Activated CD4-positive, alpha-beta T cell treated with anti-CD3 and anti-CD28 coated beads for 1 hour (primary cell): Measurements from ENCODE around the gene TSPAN31.
"Not testable (repeated sequence)": the region's sequence is repeated elsewhere in the genome, so short reads cannot be mapped to it uniquely, and the experiment has no call there.

Experiments used
- DNase-seq: peaks from one replicate; pipeline ENCODE4 v3.0.0-alpha.2; 2020

TSPAN31 gene, protein sequence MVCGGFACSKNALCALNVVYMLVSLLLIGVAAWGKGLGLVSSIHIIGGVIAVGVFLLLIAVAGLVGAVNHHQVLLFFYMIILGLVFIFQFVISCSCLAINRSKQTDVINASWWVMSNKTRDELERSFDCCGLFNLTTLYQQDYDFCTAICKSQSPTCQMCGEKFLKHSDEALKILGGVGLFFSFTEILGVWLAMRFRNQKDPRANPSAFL

DNA sequence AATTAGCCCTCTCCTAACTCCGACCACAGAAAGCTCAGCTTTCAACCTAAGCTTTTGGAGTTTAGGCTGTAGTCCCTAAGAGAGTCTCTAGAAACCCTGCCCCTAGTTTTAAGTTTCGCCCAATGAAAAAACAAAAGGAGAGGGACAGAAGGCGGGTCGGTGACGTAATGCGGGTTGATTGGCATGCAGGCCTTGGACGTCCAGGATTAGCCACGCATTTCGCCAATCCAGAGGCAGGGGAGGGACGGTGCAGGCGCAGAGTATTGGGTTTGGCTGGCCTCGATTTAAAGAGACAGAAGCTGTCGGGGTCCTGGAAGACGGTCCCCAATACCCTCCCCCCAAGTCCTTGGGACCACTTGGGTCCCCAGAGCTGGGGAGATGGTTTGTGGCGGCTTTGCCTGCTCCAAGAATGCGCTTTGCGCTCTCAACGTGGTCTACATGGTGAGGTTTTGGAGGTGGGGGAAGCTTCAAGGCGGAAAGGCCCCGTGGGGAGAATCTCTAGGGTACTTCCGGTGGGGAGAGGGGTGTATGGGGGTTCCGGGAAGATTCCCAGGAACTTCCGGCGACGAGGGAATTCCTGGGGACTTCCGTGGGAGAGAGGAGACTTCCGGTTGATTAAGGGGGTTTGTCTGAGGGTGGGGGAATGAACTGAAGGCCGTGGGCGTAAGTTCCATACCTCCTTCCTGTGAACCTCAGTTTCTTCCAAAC lies at the start of gene TSPAN31:
TSPAN31 (plus strand) TSS at position 263 of the 708 bp plus-strand sequence; CDS start at position 379, 116 bp downstream.
- DNase-seq, result peak; percentile 90

DNA sequence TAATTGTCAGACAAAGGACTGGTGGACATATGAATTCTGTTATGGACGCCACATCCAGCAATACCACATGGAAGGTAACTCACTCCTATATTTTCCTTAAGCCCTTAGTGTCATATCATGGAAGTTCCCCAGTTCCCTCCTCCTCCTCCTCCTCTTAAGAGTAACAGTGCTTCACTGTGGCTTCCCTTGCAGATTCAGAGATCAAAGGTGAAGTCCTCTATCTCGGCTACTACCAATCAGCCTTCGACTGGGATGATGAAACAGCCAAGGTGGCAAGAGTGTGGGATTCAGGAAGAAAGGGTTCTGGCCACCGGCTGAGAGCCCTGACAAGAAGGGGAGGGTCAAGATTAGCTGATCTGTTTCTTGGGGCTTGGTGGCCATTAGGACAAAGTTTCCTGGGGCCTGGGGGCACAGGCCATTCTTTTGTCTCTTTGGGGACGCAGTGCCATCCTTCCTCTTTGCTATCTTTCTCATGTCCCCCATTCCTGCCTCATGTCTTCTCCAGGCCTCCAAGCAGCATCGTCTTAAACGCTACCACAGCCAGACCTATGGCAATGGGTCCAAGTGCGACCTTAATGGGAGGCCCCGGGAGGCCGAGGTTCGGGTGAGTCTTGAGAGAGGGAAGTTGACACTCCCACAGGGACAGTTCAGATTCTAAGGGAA lies 48.9 kb upstream of the TSPAN31 start:
- DNase-seq, result no peak

DNA sequence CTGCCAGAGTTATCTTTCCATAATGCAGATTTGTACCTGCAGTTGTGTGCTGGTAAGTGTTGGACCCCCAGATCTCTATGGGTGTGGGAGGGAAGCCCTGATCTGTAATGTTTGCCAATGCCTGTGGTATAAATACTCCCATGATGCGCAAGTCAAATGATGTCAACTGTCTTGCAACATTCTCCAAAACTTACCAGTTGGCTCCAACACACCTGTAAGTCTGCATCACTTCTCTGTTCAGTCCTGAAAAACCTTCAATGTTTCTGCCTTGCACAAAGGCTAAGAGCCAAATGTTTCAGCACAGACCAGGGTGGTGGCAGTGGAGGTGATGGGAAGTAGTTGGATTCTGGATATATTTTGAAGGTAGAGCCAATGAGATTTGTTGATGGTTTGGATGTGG lies 47.8 kb upstream of the TSPAN31 start:
- DNase-seq, result no peak

DNA sequence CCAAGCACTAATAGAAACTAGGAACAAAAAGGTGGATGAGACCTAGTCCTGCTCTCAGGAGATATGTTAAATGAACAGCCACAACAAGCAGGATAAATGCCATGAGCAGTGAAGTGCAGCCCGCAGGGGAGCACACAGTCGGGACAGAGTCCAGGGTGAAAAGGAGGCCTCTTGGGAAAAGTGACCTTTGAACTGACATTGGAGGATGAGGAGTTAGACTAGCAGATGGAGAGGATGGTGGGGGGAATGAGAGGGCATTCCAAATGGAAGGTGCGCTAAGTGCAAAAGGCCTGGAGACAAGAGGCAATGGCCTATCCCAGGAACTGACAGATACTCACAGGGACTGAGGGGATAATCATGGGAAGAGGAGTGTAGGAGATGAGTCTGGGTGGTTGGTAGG lies 46.4 kb upstream of the TSPAN31 start:
- no peak for DNase-seq

DNA sequence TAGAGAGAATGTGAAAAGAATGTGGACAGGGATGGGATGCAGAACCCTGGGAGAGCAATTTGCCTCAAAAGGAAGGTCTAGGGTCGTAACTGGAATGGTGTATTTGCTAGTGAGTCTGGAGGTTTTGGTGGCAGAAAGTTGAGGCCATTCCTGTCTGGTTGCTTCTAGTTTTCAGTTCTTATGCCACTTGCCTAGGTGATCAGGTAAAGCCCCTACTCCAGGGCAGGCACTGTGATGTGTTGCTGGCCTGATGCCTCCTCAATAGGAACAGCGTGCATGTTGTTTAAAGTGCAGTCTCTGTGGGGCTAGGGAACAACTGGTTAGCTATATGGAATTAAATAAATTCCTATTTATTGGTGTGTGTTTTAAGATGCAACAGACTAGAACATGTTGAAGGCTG lies 44.5 kb upstream of the TSPAN31 start:
- no peak for DNase-seq

DNA sequence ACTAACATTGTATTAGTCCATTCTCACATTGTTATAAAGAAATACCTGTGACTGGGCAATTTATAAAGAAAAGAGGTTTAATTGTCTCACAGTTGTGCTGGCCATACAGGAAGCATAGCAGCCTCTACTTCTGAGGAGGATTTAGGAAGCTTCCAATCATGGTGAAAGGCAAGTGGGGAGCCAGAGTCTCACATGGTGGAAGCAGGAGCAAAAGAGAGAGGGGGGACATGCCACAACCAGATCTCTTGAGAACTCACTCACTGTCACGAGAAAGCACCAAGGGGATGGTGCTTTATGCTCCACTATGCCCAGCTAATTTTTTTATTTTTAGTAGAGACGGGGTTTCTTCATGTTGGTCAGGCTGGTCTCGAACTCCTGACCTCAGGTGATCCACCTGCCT lies 37.6 kb upstream of the TSPAN31 start:
- DNase-seq, result no peak

DNA sequence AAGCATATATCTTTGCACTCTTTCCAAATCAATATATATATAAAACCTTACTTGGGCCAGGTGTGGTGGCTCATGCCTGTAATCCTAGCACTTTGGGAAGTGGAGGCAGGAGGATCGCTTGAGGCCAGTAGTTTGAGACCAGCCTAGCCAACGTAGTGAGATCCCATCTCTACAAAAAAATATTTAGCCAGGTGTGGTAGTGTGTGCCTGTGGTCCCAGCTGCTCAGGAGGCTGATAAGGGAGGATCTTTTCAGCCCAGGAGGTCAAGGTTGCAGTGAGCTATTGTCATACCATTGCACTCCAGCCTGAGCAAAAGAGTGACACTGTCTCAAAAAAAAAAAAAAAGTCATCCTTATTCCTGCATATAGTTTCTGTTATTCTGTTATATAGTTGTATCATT lies 36.5 kb upstream of the TSPAN31 start:
- DNase-seq, result no peak

DNA sequence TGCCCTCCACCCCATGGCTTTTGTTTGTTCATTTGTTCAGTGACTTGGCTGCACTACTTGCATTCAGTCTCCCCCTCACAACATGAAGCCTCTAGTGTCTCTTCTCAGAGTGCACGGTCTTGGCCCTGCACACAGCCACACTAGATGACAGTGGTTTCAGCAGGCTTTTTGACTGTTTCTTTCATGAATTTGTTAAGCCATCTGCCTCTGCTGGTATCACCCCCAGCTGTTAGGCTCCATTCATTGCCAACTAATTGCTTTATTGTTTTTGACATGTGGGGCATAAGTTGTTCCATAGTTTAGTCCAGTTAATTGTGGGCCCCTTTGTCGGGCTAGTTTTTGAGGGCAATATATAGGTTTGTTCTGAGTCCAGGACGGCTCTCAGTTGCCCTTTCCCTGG lies 32.1 kb upstream of the TSPAN31 start:
- DNase-seq, result no peak

DNA sequence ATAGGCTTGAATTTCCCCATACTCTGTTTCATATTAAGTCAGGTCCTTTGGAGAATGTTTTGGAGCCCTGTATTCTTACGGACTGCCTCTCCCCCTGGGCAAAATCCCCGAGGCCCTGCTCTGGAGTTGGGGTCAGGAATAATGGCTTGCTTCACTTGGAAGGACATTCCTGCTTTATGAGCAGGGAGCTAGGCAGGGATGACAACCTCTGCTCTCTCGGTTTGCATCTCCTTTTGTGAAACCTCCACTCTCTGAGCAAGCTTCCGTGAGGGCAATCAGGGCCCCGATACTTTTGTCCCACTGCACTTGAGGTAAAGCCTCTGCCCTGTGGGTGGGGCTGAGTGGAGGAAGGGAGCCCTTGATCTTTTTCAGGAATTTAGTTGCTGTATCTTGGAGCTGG lies 31.6 kb upstream of the TSPAN31 start:
- DNase-seq, result no peak

DNA sequence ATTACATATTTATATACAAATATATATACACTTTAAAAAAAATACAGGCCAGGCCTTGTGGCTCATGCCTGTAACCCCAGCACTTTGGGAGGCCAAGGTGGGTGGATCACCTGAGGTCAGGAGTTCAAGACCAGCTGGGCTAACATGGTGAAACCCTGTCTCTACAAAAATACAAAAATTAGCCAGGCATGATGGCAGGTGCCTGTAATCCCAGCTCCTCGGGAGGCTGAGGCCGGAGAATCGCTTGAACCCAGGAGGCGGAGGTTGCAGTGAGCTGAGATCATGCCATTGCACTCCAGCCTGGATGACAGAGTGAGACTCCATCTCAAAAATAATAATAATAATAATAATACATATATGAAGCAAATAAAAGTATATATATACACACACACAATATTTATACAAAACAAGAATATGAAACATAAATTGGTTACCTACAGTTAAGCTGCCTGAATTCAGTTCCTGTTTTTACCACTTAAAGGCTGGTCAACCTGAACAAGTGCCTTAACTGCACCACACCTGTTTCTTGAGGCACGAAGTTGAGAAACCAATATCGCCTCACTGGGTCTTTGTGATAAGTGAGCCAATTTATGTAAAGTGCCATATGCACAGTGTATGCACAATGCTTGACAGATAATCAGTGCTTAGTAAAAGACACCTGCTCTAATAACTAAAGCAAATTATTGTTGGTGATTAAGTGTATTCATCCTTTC lies 29.6 kb upstream of the TSPAN31 start:
- DNase-seq, result not testable (repeated sequence)

DNA sequence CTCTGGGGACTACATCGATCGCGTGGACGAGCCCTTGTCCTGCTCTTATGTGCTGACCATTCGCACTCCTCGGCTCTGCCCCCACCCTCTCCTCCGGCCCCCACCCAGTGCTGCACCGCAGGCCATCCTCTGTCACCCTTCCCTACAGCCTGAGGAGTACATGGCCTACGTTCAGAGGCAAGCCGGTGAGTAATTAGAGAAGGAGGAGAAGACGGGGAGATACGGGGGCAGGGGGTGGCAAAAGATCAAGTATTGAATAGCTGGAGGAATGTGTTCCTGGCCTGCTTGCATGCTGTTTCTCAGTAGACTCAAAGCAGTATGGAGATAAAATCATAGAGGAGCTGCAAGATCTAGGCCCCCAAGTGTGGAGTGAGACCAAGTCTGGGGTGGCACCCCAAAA lies 29.1 kb upstream of the TSPAN31 start:
- no peak for DNase-seq

DNA sequence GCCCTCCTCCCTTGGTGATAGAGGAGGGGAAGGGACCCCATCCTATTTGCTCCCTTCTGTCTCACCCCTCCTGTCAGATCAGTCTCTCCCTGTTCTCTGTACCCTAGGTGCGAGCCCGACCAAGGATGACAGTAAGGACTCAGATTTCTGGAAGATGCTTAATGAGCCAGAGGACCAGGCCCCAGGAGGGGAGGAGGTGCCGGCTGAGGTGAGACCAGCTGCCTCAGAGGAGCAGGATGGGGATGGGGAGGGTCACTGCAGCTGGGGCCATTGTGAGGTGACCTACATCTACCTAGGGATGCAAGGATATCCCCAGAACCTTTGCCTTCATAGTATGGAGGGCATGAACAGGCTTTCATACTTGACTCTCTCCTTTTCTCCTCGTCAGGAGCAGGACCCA lies 28.5 kb upstream of the TSPAN31 start:
- no peak for DNase-seq

DNA sequence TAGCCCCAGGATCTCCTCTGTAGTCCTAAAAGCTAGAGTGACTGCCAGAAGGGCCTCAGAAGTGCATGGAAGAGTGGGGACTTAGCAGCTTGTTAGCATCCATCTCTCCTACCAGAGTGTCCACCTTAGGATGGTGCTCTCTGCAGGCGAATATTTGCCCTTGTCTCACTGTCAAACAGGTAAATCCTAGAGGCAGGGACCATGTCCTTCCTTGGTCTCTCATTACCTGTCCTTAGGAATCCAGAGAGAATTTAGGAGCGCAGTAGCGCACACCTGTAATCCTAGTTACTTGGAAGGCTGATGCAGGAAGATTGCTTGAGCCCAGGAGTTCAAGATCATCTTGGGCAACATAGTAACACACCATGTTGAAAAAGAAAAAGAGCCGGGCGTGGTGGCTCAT lies 27.7 kb upstream of the TSPAN31 start:
- no peak for DNase-seq

DNA sequence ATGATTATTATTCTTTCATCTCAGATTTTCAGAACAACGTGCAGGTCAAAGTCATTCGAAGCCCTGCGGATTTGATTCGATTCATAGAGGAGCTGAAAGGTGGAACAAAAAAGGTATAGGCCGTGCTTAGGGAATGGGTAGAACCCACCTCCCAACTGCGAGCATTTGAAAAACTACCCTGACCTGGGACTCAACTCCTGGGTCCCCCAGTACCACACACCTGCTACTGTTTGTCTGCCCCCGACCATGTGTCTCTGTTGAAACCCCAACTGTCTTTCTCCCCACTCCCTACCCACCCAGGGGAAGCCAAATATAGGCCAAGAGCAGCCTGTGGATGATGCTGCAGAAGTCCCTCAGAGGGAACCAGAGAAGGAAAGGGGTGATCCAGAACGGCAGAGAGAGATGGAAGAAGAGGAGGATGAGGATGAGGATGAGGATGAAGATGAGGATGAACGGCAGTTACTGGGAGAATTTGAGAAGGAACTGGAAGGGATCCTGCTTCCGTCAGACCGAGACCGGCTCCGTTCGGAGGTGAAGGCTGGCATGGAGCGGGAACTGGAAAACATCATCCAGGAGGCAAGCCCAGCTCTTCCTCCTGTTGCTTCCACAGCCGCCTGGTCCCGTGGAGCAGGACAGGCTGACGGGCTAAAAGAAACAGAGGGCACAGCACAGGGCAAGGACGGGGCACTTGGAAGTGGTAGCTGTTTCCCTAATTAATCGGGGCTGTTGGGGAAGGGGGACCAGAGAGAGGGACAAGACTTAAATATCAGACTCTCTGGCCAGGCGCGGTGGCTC lies 26.8 kb upstream of the TSPAN31 start:
- no peak for DNase-seq

DNA sequence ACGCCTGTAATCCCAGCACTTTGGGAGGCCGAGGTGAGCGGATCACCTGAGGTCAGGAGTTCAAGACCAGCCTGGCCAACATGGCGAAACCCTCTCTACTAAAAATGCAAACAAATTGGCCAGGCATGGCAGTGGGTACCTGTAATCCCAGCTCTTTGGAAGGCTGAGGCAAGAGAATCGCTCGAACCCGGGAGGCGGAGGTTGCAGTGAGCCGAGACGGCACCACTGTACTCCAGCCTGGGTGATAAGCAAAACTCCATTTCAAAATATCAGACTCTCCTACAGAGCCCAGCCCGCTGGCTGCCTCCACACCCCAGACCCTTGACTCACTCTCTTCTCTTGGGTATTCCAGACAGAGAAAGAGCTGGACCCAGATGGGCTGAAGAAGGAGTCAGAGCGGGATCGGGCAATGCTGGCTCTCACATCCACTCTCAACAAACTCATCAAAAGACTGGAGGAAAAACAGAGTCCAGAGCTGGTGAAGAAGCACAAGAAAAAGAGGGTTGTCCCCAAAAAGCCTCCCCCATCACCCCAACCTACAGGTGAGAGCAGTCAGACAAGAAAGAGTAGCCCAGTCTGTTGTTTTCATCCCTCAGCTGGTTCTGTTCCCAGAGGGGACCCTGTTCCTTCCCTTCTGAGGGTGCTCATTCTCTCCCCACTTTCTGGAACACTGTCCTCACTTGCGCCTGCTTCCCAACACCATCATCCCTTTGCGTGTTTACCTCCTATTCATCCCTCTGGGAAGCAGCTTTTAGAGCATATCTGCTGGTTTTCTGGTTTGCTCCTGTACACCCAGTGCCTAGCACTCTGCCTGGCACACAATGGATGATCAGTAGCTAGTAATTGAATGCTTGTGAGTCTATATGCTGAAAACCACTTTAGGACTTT lies 26.0 kb upstream of the TSPAN31 start:
- no peak for DNase-seq

DNA sequence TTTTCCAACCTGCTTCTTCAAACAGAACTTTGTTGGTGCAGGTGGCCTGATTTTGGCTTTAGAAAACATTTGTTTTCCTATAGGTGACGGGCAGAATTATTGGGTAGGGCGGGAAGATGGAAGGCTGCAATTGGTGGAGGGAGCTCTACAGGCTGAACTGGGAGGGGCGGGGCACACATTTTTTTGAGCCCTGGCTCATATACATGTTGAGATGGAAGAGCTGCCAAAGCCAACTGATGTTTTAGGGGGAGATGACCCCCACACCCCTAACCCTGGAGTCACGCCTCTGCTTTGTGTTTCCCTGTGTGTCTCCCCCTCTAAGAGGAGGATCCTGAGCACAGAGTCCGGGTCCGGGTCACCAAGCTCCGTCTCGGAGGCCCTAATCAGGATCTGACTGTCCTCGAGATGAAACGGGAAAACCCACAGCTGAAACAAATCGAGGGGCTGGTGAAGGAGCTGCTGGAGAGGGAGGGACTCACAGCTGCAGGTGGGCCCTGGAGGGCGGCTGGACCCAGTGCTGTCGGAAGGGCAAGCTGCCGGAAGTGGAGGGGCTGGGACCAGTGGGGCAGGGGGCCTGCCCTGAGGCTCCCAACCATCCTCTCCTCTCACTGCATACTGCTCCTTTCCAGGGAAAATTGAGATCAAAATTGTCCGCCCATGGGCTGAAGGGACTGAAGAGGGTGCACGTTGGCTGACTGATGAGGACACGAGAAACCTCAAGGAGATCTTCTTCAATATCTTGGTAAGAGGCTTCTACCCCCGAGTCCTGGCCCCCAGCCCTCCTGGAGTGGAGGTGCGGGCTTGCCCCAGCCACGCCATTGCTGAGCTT lies 24.8 kb upstream of the TSPAN31 start:
- no peak for DNase-seq

DNA sequence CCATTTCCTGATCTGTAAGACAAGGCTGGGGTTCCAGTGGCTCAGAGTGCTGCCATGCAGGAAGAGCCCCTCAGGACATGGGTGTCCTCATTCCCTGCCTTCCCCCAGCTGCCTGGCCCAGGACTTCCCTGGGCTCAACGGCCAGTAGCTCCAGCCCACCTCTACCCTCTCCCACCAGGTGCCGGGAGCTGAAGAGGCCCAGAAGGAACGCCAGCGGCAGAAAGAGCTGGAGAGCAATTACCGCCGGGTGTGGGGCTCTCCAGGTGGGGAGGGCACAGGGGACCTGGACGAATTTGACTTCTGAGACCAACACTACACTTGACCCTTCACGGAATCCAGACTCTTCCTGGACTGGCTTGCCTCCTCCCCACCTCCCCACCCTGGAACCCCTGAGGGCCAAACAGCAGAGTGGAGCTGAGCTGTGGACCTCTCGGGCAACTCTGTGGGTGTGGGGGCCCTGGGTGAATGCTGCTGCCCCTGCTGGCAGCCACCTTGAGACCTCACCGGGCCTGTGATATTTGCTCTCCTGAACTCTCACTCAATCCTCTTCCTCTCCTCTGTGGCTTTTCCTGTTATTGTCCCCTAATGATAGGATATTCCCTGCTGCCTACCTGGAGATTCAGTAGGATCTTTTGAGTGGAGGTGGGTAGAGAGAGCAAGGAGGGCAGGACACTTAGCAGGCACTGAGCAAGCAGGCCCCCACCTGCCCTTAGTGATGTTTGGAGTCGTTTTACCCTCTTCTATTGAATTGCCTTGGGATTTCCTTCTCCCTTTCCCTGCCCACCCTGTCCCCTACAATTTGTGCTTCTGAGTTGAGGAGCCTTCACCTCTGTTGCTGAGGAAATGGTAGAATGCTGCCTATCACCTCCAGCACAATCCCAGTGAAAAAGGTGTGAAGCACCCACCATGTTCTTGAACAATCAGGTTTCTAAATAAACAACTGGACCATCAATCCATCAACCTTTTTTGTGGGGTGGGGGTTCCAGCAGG lies 23.9 kb upstream of the TSPAN31 start:
- DNase-seq, result no peak

DNA sequence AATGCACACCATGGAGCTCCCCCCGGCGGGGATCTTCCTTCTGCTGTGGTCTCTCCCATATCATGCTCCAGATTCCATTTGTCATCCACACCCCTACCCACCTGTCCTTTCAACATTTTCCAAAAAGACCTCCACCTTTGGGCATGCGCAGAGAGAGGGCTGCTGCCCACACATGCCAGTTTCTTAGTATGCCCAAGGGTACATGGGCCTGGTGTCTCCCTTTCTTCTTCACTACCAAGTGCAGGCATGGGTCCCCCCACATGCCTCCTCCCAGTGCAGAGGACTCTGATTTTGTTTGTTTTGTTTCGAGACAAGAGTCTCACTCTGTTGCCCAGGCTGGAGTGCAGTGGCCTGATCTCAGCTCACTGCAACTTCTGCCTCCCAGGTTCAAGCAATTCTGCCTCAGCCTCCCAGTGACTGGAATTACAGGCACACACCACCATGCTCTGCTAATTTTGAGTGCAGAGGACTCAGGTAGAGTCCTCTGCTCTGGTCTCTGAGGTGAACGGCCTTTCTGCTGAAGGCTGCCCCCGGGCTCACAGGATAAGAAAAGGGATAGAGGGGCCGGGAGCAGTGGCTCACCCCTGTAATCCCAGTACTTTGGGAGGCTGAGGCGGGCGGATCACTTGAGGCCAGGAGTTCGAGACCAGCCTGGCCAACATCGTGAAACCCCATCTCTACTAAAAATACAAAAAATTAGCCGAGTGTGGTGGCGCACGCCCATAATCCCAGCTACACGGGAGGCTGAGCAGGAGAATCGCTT lies 22.8 kb upstream of the TSPAN31 start:
- DNase-seq, result not testable (repeated sequence)
